GM21381 (cell line): ENCODE results near the gene PIBF1.
"Not testable (repeated sequence)": the region's sequence is repeated elsewhere in the genome, so short reads cannot be mapped to it uniquely, and the experiment has no call there.

Experiments
- ATAC-seq: cut with Tn5 transposase; IDR thresholded peaks from one replicate; pipeline ENCODE4 v1.9.1; 2021; ENCODE audit warnings: mild to moderate bottlenecking, moderate library complexity; ENCODE audit not compliant: unreplicated experiment

PIBF1 gene

GRCh38 chr13:72781451-72782439 is at the start of gene PIBF1, which contains the start of gene DIS3:
PIBF1 (plus strand) TSS chr13:72782133; CDS start chr13:72783470, 1,337 bp downstream.
DIS3 (minus strand) TSS chr13:72781900; CDS start chr13:72781832, 68 bp downstream.
- ATAC-seq = peak; percentile 97

GRCh38 chr13:72737033-72737432 is 44.9 kb upstream of the PIBF1 start:
- ATAC-seq = no peak

- no peak for ATAC-seq
Observed at GRCh38 chr13:72740015-72740414, 41.9 kb upstream of the PIBF1 start.

GRCh38 chr13:72745260-72745659 is 36.7 kb upstream of the PIBF1 start:
- ATAC-seq = peak; percentile 60

GRCh38 chr13:72751220-72751619 is 30.7 kb upstream of the PIBF1 start:
- no peak for ATAC-seq

- no peak for ATAC-seq
Observed at GRCh38 chr13:72754111-72754510, 27.8 kb upstream of the PIBF1 start.

- no peak for ATAC-seq
Observed at GRCh38 chr13:72757792-72758535, 24.0 kb upstream of the PIBF1 start.

- ATAC-seq = no peak
Observed at GRCh38 chr13:72760189-72760588, 21.7 kb upstream of the PIBF1 start.

- ATAC-seq = no peak
Observed at GRCh38 chr13:72763411-72763810, 18.5 kb upstream of the PIBF1 start.

- ATAC-seq = no peak
Observed at GRCh38 chr13:72774019-72774418, 7.9 kb upstream of the PIBF1 start.

- ATAC-seq = no peak
Observed at GRCh38 chr13:72782717-72783116, 784 bp downstream of the PIBF1 start.

GRCh38 chr13:72784679-72785078 is 2.7 kb downstream of the PIBF1 start:
- ATAC-seq = not testable (repeated sequence)

GRCh38 chr13:72788831-72789230 is 6.9 kb downstream of the PIBF1 start:
- ATAC-seq = no peak

GRCh38 chr13:72792640-72793039 is 10.7 kb downstream of the PIBF1 start:
- no peak for ATAC-seq

GRCh38 chr13:72798817-72799216 is 16.9 kb downstream of the PIBF1 start:
- no peak for ATAC-seq

- ATAC-seq = no peak
Observed at GRCh38 chr13:72804301-72804700, 22.4 kb downstream of the PIBF1 start.

GRCh38 chr13:72805676-72806346 is 23.9 kb downstream of the PIBF1 start:
- ATAC-seq = no peak

GRCh38 chr13:72806514-72806913 is 24.6 kb downstream of the PIBF1 start:
- ATAC-seq = not testable (repeated sequence)

GRCh38 chr13:72808917-72809500 is 27.1 kb downstream of the PIBF1 start:
- no peak for ATAC-seq

- ATAC-seq = no peak
Observed at GRCh38 chr13:72820156-72820897, 38.4 kb downstream of the PIBF1 start.
